Measurements from ENCODE around the gene KAT6B.
"Not testable (repeated sequence)": the region's sequence is repeated elsewhere in the genome, so short reads cannot be mapped to it uniquely, and the experiment has no call there.

Gene KAT6B

GRCh38 chr10:75037171-75038153 is 211.1 kb downstream of the KAT6B start:
- DNase-seq (ENCODE audit: low read depth): no peak

GRCh38 chr10:75038335-75038734 is 211.9 kb downstream of the KAT6B start:
- no peak for DNase-seq (ENCODE audit: low read depth)

- no peak for DNase-seq (ENCODE audit: low read depth)
Measured at GRCh38 chr10:75040576-75040975, 214.2 kb downstream of the KAT6B start.

- DNase-seq (ENCODE audit: low read depth): no peak
Measured at GRCh38 chr10:75042292-75042974, 216.0 kb downstream of the KAT6B start.

GRCh38 chr10:75043256-75044131 is 217.1 kb downstream of the KAT6B start:
- DNase-seq (ENCODE audit: low read depth): peak; percentile 49

- DNase-seq (ENCODE audit: low read depth): no peak
Measured at GRCh38 chr10:75048669-75049098, 222.3 kb downstream of the KAT6B start.

- DNase-seq (ENCODE audit: low read depth): no peak
Measured at GRCh38 chr10:75049316-75050148, 223.1 kb downstream of the KAT6B start.

GRCh38 chr10:75050149-75050919 is 223.9 kb downstream of the KAT6B start:
- DNase-seq (ENCODE audit: low read depth): no peak

GRCh38 chr10:75051308-75051707 is 224.9 kb downstream of the KAT6B start:
- DNase-seq (ENCODE audit: low read depth): no peak

- not testable (repeated sequence) for DNase-seq (ENCODE audit: low read depth)
Measured at GRCh38 chr10:75055896-75056406, 229.6 kb downstream of the KAT6B start.

- no peak for DNase-seq (ENCODE audit: low read depth)
Measured at GRCh38 chr10:75057680-75058079, 231.3 kb downstream of the KAT6B start.

GRCh38 chr10:75058161-75058560 is 231.8 kb downstream of the KAT6B start:
- no peak for DNase-seq (ENCODE audit: low read depth)

- no peak for DNase-seq (ENCODE audit: low read depth)
Measured at GRCh38 chr10:75061709-75062505, 235.5 kb downstream of the KAT6B start.

- DNase-seq (ENCODE audit: low read depth): no peak
Measured at GRCh38 chr10:75062506-75063299, 236.3 kb downstream of the KAT6B start.

GRCh38 chr10:75063461-75064230 is 237.2 kb downstream of the KAT6B start:
- no peak for DNase-seq (ENCODE audit: low read depth)

- no peak for DNase-seq (ENCODE audit: low read depth)
Measured at GRCh38 chr10:75065076-75065475, 238.7 kb downstream of the KAT6B start.

GRCh38 chr10:75066271-75066670 is 239.9 kb downstream of the KAT6B start:
- no peak for DNase-seq (ENCODE audit: low read depth)

GRCh38 chr10:75067272-75067671 is 240.9 kb downstream of the KAT6B start:
- DNase-seq (ENCODE audit: low read depth): no peak
